ENCODE data around the gene NPPC. TPM values are rescaled to one million over a fixed set of nuclear protein-coding genes. Genes with fewer than 3 reads are reported as not detected.

NPPC gene
- total RNA-seq, 1 donor from 2014 or later, result 0.27 TPM

GRCh38 chr2:231935815-231936214, 9.6 kb upstream of the NPPC start:
- no peak for DNase-seq (ENCODE audit: low read depth)

GRCh38 chr2:231935207-231935524, 9.0 kb upstream of the NPPC start:
- peak; percentile 48 for DNase-seq (ENCODE audit: low read depth)

- DNase-seq (ENCODE audit: low read depth), result no peak
These were observed 8.4 kb upstream of the NPPC start for GRCh38 chr2:231934441-231935206.

DNA sequence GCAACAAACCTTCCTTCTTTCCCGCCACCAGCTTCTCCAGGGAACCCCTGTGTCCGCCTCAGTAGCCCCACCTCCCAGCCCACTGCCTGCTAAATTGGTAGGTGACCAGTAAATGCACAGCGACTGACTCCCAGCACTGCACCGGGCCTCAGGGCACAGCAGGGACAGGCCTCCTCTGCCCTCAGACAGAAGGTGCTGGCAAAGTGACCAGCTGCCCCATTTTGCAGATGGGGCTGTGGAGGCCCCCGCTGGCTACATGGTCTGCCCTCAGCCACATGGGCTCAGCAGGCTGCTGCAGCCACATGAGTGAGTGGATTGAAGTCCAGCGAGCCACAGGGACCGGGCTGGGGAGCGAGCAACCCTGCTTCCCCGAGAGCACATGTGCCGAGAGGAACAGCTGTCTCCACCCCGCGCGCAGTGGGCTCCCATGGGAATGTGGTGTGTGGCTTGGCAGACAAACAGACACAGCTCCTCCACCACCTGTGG, 7.8 kb upstream of the NPPC start:
- peak; percentile 99 for DNase-seq (ENCODE audit: low read depth)

- DNase-seq (ENCODE audit: low read depth), result no peak
These were observed 7.1 kb upstream of the NPPC start for GRCh38 chr2:231932985-231933915.

GRCh38 chr2:231932711-231932970, 6.4 kb upstream of the NPPC start:
- peak; percentile 86 for DNase-seq (ENCODE audit: low read depth)

DNA sequence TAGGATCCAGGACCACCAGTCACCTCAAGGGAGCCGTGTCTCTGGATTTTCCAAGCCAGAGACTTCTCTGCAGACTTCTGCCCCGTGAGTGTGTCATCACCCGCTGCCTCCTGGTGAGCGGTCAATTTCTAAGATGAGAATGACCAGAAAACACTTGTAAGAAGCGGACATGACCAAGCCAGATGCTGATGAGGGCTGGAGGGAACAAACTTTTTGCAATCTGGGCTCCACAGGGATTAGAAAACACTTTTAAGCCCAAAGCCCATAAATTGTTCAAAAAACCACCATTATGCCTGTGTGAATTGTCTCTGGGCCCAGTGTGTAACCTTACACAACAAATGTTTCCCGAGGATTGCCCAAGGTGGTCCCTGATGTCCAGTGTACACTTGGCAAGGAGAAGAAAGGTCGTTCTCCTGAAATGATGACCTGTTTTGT, 5.3 kb upstream of the NPPC start:
- no peak for DNase-seq (ENCODE audit: low read depth)

DNA sequence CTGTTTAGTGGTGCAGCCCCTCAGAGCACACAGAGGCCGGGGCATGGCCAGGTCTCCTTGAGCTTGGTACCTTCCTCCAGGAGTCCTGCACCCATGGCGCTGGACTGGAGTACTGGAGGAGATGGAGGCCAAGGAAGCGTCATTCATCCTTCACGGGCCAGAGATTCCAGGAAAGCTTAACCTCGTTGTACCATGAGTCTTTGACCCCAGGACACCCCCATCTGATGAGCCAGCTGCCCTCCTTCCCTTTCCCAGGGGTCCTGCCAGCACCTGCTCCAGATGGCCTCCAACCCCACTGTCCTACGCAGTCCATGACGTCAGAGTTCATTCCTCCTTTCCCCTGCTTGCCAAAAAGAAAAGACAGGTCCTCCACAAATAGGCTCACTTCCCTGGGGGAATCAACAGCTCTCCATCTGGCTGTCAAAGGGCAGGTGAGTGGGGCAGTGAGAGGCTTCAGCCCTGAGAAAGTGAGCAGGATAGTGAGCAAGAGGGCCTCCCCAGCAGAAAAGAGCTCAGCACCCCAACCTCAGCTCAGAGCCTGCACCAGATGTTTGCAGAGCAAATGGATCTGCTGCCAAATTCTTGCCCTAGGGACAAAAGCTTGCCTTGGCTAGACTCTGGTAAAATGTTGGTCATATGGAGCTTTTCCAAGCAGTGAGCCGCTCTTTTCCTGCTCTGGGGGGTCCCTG, 4.5 kb upstream of the NPPC start:
- DNase-seq (ENCODE audit: low read depth), result no peak

DNA sequence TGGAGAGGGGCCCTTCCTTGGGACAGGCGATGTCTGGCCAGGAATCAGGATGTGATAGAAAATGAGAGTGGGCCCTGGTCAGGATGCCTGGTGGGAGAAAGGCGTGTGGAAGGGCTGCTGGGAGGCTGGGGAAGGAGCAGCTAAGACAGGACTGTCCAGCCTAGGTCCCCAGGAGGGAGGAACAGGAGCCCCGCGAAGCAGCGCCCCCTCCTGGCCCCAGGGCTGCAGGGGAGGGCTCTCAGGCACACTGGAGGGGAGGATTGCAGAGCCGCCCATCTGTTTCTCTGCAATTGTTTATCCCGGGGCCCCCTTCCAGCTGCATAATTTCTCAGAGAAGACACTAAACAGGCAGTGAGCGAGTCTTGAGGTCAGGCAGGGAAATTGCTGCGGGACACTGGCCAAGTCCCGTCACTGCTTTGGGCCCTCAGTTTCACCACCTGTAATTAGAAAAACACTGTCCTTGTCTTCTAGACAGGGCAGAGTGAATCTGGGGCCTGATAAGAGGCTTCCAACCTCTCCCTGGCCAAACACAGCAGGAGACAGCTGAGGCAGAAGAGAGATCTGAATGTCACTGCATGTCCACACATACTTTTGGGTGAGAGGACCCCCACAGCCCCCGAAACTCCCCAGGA, 3.9 kb upstream of the NPPC start:
- no peak for DNase-seq (ENCODE audit: low read depth)

GRCh38 chr2:231928901-231929725, 2.9 kb upstream of the NPPC start:
- no peak for DNase-seq (ENCODE audit: low read depth)

- DNase-seq (ENCODE audit: low read depth), result no peak
These were observed 2.3 kb upstream of the NPPC start for GRCh38 chr2:231928481-231928880.

DNA sequence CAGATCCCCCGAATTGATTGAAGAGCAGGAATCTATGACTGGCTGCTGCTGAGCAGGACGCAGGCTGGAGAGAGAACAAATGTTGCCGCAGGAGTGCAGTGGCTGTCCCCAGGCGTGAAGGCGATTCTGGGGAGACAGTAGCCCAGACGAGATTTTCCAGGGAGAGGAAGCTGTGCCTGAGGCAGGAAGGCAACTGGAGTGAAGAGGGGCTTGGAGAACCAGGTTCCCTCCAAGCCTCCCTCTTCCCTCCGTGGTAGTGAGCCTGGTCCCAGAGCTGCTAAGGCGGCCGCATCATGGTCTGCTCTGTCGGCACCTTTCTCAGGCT, 1.3 kb upstream of the NPPC start:
- DNase-seq (ENCODE audit: low read depth), result no peak

GRCh38 chr2:231926761-231927565, 767 bp upstream of the NPPC start:
- DNase-seq (ENCODE audit: low read depth), result no peak

- DNase-seq (ENCODE audit: low read depth), result peak; percentile 82
These were observed 655 bp downstream of the NPPC start for GRCh38 chr2:231925303-231926179.

DNA sequence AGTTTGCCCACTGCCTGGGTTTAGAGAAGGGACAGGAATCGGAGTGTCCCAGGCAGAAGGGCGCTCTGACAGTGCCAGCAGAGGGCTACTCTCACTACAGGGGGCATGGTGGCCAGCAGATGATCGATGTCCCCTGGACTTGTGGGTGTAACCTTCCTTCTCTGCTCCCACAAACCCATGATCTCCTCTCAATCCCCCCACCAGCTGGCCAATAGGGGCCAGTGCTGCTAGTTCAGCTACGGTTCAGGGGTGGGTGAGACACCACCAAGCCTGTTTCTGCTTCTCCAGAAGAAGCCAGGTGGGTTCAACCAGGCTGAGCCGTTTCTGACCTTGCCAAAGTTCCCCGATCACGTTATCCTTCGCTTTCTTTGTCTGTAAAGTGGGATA, 1.3 kb downstream of the NPPC start:
- no peak for DNase-seq (ENCODE audit: low read depth)

DNA sequence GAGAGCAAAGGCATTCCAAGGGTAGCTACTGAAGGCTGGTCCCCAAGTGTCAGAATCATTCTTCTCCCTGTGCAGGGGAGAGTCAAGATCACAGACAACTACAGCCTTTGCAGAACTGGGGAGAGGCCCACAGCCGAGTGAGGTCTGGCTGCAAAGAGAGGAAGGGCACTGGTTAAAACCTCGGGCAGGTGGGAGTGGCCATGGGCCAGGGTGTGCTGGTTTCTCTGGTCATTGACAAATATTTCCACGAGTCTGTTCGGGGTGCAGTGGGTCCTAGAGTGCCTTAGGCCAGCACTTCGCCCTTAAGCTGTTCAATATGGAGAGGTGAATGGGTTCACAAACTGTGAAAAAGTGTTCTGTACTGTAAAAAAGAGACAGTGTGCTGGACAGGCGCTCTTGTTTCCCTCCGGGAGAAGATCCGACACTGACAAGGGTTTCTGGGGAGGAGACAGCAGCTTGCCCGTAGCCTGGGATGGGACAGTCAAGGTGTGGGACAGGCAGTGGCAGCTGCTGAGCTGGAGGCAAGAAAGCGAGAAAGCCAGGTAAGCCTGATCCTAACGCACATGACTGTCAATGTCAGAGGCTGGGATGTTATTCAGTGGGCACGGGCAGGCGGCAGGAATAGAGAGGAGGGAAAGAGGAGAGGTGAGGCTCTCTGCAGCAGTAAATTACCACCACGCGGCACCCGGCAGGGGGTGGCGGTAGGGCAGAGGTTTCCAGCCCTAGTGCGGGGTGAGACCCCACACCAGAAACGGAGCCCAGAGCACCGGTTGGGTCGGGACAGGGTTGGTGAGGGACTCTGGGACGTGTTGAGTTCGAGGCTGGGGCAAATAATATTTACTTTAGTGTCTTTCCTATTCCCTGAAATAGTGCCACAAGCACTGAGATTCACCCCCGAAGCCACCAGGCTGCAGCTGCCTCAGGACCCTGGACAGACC, 2.0 kb downstream of the NPPC start:
- no peak for DNase-seq (ENCODE audit: low read depth)

GRCh38 chr2:231923010-231923344, 3.2 kb downstream of the NPPC start:
- no peak for DNase-seq (ENCODE audit: low read depth)

Measured in myocyte (in vitro differentiated cells).